ENCODE data around the gene MYLIP.
"Not testable (repeated sequence)": the region's sequence is repeated elsewhere in the genome, so short reads cannot be mapped to it uniquely, and the experiment has no call there.

Gene MYLIP

GRCh38 chr6:16173167-16173940, 44.5 kb downstream of the MYLIP start:
- DNase-seq (ENCODE audit: low read depth in 2 of 2) = no peak

GRCh38 chr6:16174416-16175078, 45.7 kb downstream of the MYLIP start:
- DNase-seq (ENCODE audit: low read depth in 2 of 2) = no peak

- DNase-seq (ENCODE audit: low read depth in 2 of 2) = not testable (repeated sequence)
Measured at GRCh38 chr6:16176600-16176999, 47.7 kb downstream of the MYLIP start.

- no peak for DNase-seq (ENCODE audit: low read depth in 2 of 2)
Measured at GRCh38 chr6:16177881-16178280, 49.0 kb downstream of the MYLIP start.

- no peak for DNase-seq (ENCODE audit: low read depth in 2 of 2)
Measured at GRCh38 chr6:16178351-16178750, 49.5 kb downstream of the MYLIP start.

- DNase-seq (ENCODE audit: low read depth in 2 of 2) = no peak
Measured at GRCh38 chr6:16179063-16179462, 50.2 kb downstream of the MYLIP start.

- no peak for DNase-seq (ENCODE audit: low read depth in 2 of 2)
Measured at GRCh38 chr6:16179970-16180431, 51.1 kb downstream of the MYLIP start.

- DNase-seq (ENCODE audit: low read depth in 2 of 2) = no peak
Measured at GRCh38 chr6:16180696-16181438, 52.0 kb downstream of the MYLIP start.

- no peak for DNase-seq (ENCODE audit: low read depth in 2 of 2)
Measured at GRCh38 chr6:16181439-16182297, 52.8 kb downstream of the MYLIP start.

- no peak for DNase-seq (ENCODE audit: low read depth in 2 of 2)
Measured at GRCh38 chr6:16183187-16183664, 54.3 kb downstream of the MYLIP start.

GRCh38 chr6:16184129-16184528, 55.2 kb downstream of the MYLIP start:
- no peak for DNase-seq (ENCODE audit: low read depth in 2 of 2)

GRCh38 chr6:16184551-16184950, 55.7 kb downstream of the MYLIP start:
- no peak for DNase-seq (ENCODE audit: low read depth in 2 of 2)

- no peak for DNase-seq (ENCODE audit: low read depth in 2 of 2)
Measured at GRCh38 chr6:16187176-16187575, 58.3 kb downstream of the MYLIP start.

GRCh38 chr6:16190214-16190613, 61.3 kb downstream of the MYLIP start:
- DNase-seq (ENCODE audit: low read depth in 2 of 2) = no peak

GRCh38 chr6:16196260-16196983, 67.5 kb downstream of the MYLIP start:
- no peak for DNase-seq (ENCODE audit: low read depth in 2 of 2)

- no peak for DNase-seq (ENCODE audit: low read depth in 2 of 2)
Measured at GRCh38 chr6:16196984-16197546, 68.2 kb downstream of the MYLIP start.
